Osteoblast (primary cell): Measurements from ENCODE around the gene ARHGEF4. TPM values are rescaled to one million over a fixed set of nuclear protein-coding genes. Genes with fewer than 3 reads are reported as not detected.

Experiments
- DNase-seq: peaks from one replicate; pipeline ENCODE4 v3.0.0; 2011; ENCODE audit warnings: low spot score, mixed read lengths; ENCODE audit not compliant: insufficient read length; ENCODE audit errors: missing footprints
- H2AFZ ChIP-seq: 2 replicates; pipeline ENCODE4 v1.6.0; 2011; ENCODE audit warnings: mild to moderate bottlenecking, low read length
- H3K27ac ChIP-seq: 2 replicates; pipeline ENCODE4 v1.5.1; 2011; ENCODE audit warnings: mild to moderate bottlenecking, low read depth, low read length, moderate library complexity
- H3K27me3 ChIP-seq: 2 replicates; pipeline ENCODE4 v1.6.0; 2012; ENCODE audit warnings: mild to moderate bottlenecking, control low read depth, inconsistent platforms, low read length, moderate library complexity; ENCODE audit not compliant: insufficient read depth
- H3K36me3 ChIP-seq: 2 replicates; pipeline ENCODE4 v1.5.1; 2011; ENCODE audit warnings: mild to moderate bottlenecking, low read length, control low read depth, moderate library complexity; ENCODE audit not compliant: insufficient read depth
- H3K4me1 ChIP-seq: 2 replicates; pipeline ENCODE4 v1.5.1; 2011; ENCODE audit warnings: mild to moderate bottlenecking, low read length, control low read depth, moderate library complexity; ENCODE audit not compliant: insufficient read depth
- H3K4me2 ChIP-seq: 2 replicates; pipeline ENCODE4 v1.6.0; 2011; ENCODE audit warnings: mild to moderate bottlenecking, low read length; ENCODE audit not compliant: insufficient read depth
- H3K4me3 ChIP-seq: fragments of 200-600 bp; sonication (generic); 3 replicates; pipeline ENCODE4 v1.5.1; 2012; ENCODE audit warnings: mild to moderate bottlenecking, low read length, inconsistent platforms; ENCODE audit not compliant: insufficient read depth
- H3K79me2 ChIP-seq: 2 replicates; pipeline ENCODE4 v1.6.0; 2012; ENCODE audit warnings: mild to moderate bottlenecking, low read length, control low read depth, inconsistent platforms; ENCODE audit not compliant: insufficient read depth
- H3K9me3 ChIP-seq: 2 replicates; pipeline ENCODE4 v1.5.1; 2011; ENCODE audit warnings: low read depth, low read length, control low read depth
- H4K20me1 ChIP-seq: 2 replicates; pipeline ENCODE4 v1.6.0; 2012; ENCODE audit warnings: mild to moderate bottlenecking, low read length, control low read depth; ENCODE audit not compliant: insufficient read depth
- CTCF ChIP-seq: IDR thresholded peaks from 2 replicates; pipeline ENCODE4 v1.5.1; 2011; ENCODE audit warnings: mild to moderate bottlenecking, low read depth, low read length, moderate library complexity; ENCODE audit errors: extremely low read depth
- total RNA-seq: library from RNA; depleted of rRNA; stranded (reverse); fragments of >200 nt; gene quantifications from 2 replicates; pipeline ENCODE4 v1.2.3, GENCODE V29; 2012

Gene ARHGEF4
- total RNA-seq, 1 donor = 3.6 TPM

GRCh38 chr2:130813722-130814121 is 23.0 kb upstream of the ARHGEF4 start:
- H2AFZ ChIP-seq = no peak overlapping the region
- H3K9me3 ChIP-seq = no peaks in the 10 kb centered on the region
- no peak for TF ChIP-seq CTCF
- H3K4me1 ChIP-seq = no peaks in the 10 kb centered on the region
- no peak overlapping the region for H3K4me2 ChIP-seq
- no peak overlapping the region for H3K27ac ChIP-seq
- H3K4me3 ChIP-seq = no peak overlapping the region
- H3K79me2 ChIP-seq = no peaks in the 10 kb centered on the region
- no peaks in the 10 kb centered on the region for H4K20me1 ChIP-seq
- no peaks in the 10 kb centered on the region for H3K27me3 ChIP-seq
- no peaks in the 10 kb centered on the region for H3K36me3 ChIP-seq
- DNase-seq = no peak

GRCh38 chr2:130814931-130815680 is 21.6 kb upstream of the ARHGEF4 start:
- no peak overlapping the region for H3K27ac ChIP-seq
- H3K79me2 ChIP-seq = no peaks in the 10 kb centered on the region
- H3K4me1 ChIP-seq = no peaks in the 10 kb centered on the region
- no peak for DNase-seq
- no peak for TF ChIP-seq CTCF
- H3K4me2 ChIP-seq = no peak overlapping the region
- no peaks in the 10 kb centered on the region for H4K20me1 ChIP-seq
- no peak overlapping the region for H2AFZ ChIP-seq
- no peaks in the 10 kb centered on the region for H3K36me3 ChIP-seq
- no peaks in the 10 kb centered on the region for H3K27me3 ChIP-seq
- no peaks in the 10 kb centered on the region for H3K9me3 ChIP-seq
- no peak overlapping the region for H3K4me3 ChIP-seq

GRCh38 chr2:130818809-130819208 is 17.9 kb upstream of the ARHGEF4 start:
- H3K4me1 ChIP-seq = no peaks in the 10 kb centered on the region
- DNase-seq = no peak
- no peak for TF ChIP-seq CTCF
- H3K36me3 ChIP-seq = no peaks in the 10 kb centered on the region
- H2AFZ ChIP-seq = no peak overlapping the region
- no peak overlapping the region for H3K4me2 ChIP-seq
- no peak overlapping the region for H3K4me3 ChIP-seq
- H4K20me1 ChIP-seq = no peaks in the 10 kb centered on the region
- no peaks in the 10 kb centered on the region for H3K79me2 ChIP-seq
- H3K27ac ChIP-seq = no peak overlapping the region
- H3K9me3 ChIP-seq = no peaks in the 10 kb centered on the region
- no peaks in the 10 kb centered on the region for H3K27me3 ChIP-seq

GRCh38 chr2:130819226-130819607 is 17.5 kb upstream of the ARHGEF4 start:
- H3K4me3 ChIP-seq = no peak overlapping the region
- TF ChIP-seq CTCF = no peak
- no peaks in the 10 kb centered on the region for H3K36me3 ChIP-seq
- H3K4me1 ChIP-seq = peaks cover 3% of the 10 kb centered on the region
- H4K20me1 ChIP-seq = no peaks in the 10 kb centered on the region
- H2AFZ ChIP-seq = no peak overlapping the region
- H3K79me2 ChIP-seq = no peaks in the 10 kb centered on the region
- no peak overlapping the region for H3K4me2 ChIP-seq
- no peaks in the 10 kb centered on the region for H3K27me3 ChIP-seq
- no peak overlapping the region for H3K27ac ChIP-seq
- DNase-seq = no peak
- H3K9me3 ChIP-seq = no peaks in the 10 kb centered on the region
